ENCODE data around the gene ALKBH8.

ALKBH8 gene

GRCh38 chr11:107573438-107573837 lies 7.9 kb upstream of the ALKBH8 start:
- H3K4me3 ChIP-seq (ENCODE audit: low read depth, low read length): no peak overlapping the region
- no peak for TF ChIP-seq CTCF (IDR thresholded peaks at IDR 0.05; ENCODE audit: low read depth, low read length)

GRCh38 chr11:107570015-107570414 lies 4.5 kb upstream of the ALKBH8 start:
- H3K4me3 ChIP-seq (ENCODE audit: low read depth, low read length): no peak overlapping the region
- no peak for TF ChIP-seq CTCF (IDR thresholded peaks at IDR 0.05; ENCODE audit: low read depth, low read length)

- TF ChIP-seq CTCF (IDR thresholded peaks at IDR 0.05; ENCODE audit: low read depth, low read length): no peak
- no peak overlapping the region for H3K4me3 ChIP-seq (ENCODE audit: low read depth, low read length)
Observed at GRCh38 chr11:107567739-107568335, 2.3 kb upstream of the ALKBH8 start.

- no peak for TF ChIP-seq CTCF (IDR thresholded peaks at IDR 0.05; ENCODE audit: low read depth, low read length)
- no peak overlapping the region for H3K4me3 ChIP-seq (ENCODE audit: low read depth, low read length)
Observed at GRCh38 chr11:107566569-107566968, 1.0 kb upstream of the ALKBH8 start.

- H3K4me3 ChIP-seq (ENCODE audit: low read depth, low read length): peak overlapping the region; percentile 94
Observed at GRCh38 chr11:107565955-107566501, 493 bp upstream of the ALKBH8 start.

GRCh38 chr11:107564877-107565218 lies 687 bp downstream of the ALKBH8 start:
- peak overlapping the region; percentile 94 for H3K4me3 ChIP-seq (ENCODE audit: low read depth, low read length)
- TF ChIP-seq CTCF (IDR thresholded peaks at IDR 0.05; ENCODE audit: low read depth, low read length): no peak

- no peak overlapping the region for H3K4me3 ChIP-seq (ENCODE audit: low read depth, low read length)
- peak; percentile 45 for TF ChIP-seq CTCF (IDR thresholded peaks at IDR 0.05; ENCODE audit: low read depth, low read length)
Observed at GRCh38 chr11:107563702-107564101, 1.8 kb downstream of the ALKBH8 start.

GRCh38 chr11:107562647-107563208 lies 2.8 kb downstream of the ALKBH8 start:
- no peak overlapping the region for H3K4me3 ChIP-seq (ENCODE audit: low read depth, low read length)
- no peak for TF ChIP-seq CTCF (IDR thresholded peaks at IDR 0.05; ENCODE audit: low read depth, low read length)

Measured in WI38 (cell line).